Body of pancreas (tissue), 4 donors: Measurements from ENCODE around the gene CRIM1.

Experiments used
- CTCF ChIP-seq, 7 experiments: fragments of 450-650 bp in 4 of 7; fragments of 200-600 bp in 3 of 7; sonication (generic) in 3 of 7; IDR thresholded peaks; one replicate each; pipeline ENCODE4 v1.5.1; 2016 to 2019; ENCODE audit warnings: antibody characterized with exemption in 7 of 7
- POLR2A ChIP-seq, 3 donors: fragments of 450-650 bp; IDR thresholded peaks; one replicate each; pipeline ENCODE4 v1.6.1; 2016; ENCODE audit warnings: antibody characterized with exemption in 3 of 3, mild to moderate bottlenecking in 2 of 3

GRCh38 chr2:36367486-36367885 is 11.9 kb downstream of the CRIM1 start:
- TF ChIP-seq CTCF (IDR thresholded peaks at IDR 0.05), result no peak
- TF ChIP-seq POLR2A (IDR thresholded peaks at IDR 0.05), result no peak
